ENCODE data around the gene TPPP.
"Not testable (repeated sequence)": the region's sequence is repeated elsewhere in the genome, so short reads cannot be mapped to it uniquely, and the experiment has no call there.

Gene TPPP

DNA sequence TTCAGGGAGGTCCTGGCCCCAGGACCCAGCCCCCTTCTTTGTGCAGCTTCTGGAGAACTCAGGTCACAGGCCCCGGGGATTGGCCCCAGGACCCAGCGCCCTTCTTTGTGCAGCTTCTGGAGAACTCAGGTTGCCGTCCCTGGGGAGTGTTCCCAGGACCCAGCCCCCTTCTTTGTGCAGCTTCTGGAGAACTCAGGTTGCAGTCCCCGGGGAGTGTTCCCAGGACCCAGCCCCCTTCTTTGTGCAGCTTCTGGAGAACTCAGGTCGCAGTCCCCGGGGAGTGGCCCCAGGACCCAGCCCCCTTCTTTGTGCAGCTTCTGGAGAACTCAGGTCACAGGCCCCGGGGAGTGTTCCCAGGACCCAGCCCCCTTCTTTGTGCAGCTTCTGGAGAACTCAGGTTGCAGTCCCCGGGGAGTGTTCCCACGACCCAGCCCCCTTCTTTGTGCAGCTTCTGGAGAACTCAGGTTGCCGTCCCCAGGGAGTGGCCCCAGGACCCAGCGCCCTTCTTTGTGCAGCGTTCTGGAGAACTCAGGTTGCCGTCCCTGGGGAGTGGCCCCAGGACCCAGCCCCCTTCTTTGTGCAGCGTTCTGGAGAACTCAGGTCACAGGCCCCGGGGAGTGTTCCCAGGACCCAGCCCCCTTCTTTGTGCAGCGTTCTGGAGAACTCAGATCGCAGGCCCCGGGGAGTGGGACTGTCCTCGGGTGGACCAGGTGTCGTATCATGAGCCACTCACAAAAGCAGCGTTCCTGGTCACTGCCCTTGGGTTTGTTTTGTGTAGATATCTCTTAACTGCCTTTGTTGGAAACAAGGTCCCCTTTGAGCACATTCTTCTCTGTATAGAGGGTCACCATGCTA, 64.6 kb downstream of the TPPP start:
- in situ Hi-C loops (cut with HindIII; ENCODE audit: low sequenced_read_pairs) = not testable (repeated sequence)

DNA sequence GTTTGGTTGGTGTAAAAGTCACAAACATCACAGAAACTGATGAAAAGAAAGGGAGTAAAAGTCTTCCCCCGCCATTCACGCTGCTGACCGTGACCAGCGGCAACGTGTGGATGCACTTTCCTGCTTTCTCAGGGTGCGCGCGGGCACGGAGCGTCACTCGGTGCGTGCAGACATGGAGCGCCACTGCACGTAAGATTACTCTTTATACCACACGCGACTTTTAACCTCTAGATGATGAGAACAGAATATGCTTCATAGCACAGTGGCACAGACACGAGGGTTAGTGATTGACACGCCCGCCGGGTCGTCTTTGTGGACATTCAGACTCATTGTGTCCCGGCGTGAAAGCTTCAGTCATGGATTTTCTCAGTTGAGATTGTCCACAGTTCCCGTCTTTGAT, 65.3 kb downstream of the TPPP start:
- in situ Hi-C loops (cut with HindIII; ENCODE audit: low sequenced_read_pairs) = no loop called here

DNA sequence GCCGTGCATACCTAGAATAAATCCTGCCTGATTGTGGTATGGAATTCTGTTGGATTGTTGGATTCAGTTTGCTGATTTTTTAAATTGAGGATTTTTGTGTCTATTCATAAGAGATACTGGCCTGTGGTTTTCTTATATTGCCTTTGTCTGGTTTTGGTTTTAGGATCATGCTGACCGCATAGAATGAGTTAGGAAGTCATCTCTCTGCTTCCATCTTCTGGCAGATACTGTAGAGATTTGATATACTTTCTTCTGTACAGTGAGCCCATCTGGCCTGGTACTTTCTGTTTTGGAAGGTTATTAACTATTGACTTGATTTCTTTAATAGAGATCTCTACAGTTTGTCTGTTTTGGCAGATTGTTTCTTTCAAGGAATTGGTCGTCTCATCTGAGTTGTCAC, 66.3 kb downstream of the TPPP start:
- in situ Hi-C loops (cut with HindIII; ENCODE audit: low sequenced_read_pairs) = no loop called here

DNA sequence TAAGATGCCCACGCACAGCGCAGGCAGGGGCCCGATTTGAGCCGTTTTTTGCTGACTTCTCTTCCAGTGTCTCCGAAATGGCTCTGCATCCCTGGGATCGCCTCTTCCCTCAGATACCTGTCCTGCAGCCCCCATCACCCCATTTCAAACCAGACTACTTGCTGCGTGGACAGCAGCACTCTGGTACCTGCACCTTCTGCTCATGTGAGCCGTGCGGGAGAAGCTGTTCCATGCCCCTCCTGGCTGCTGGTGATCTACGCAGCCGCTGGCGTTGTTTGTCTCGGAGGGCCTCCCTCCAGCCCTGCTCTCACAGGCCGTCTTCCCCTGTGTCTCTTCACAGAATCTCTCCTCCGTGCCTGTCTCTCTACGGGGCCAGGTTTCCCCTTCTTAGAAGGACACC, 67.6 kb downstream of the TPPP start:
- in situ Hi-C loops (cut with HindIII; ENCODE audit: low sequenced_read_pairs) = no loop called here

DNA sequence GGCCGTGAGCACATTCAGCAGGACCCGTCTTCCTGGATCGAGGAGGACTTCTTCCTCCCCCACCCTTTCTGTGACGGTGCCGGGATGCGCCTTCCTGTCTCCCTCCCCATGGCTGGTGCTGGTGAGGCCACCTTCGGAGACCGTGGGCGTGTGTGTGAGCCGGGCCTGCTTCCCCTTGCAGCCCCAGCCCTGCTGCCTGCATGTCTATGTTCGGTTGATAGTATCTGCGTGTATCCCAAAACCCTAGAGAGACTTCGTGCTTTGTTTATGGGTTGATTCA, 68.3 kb downstream of the TPPP start:
- in situ Hi-C loops (cut with HindIII; ENCODE audit: low sequenced_read_pairs) = no loop called here

DNA sequence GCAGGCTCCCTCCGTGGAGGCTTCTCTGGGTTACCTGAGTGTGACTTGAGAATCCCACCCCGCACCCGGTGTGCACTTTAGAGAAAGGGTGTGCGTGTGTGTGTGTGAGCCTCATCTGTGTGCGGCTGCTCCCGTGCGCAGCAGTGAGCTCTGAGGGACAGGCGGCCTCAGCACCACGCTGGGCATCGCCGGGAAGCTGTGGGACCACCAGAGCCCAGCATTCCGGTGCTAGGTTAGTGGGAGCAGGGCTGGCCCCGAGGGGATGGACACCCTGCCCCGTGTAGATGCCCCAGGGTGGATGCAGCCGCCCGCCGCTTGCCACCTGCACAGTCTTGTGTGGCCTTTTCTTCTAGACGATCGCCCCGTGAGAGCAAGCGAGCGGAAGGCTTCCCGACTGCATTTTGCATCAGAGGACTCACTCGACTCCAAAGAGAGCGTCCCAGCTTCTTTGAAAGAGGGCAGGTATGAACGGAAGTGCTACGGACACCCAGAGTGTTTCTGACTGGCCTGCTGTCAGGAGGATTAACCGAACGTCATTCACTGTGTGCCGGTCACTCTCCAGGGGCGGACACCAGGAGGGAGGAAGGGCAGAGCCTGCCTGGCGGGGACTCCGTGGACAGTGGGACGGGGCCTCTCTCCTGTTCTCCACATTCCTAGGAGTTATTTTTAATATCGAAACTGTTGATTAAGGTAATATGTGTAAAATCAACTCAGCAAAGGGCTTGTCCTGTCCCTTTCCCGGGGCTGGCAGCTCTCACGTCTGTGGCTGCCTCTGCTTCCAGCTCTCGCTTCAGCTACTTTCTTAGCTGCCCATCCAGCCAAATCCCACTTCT, 68.8 kb downstream of the TPPP start:
- in situ Hi-C loops (cut with HindIII; ENCODE audit: low sequenced_read_pairs) = no loop called here

DNA sequence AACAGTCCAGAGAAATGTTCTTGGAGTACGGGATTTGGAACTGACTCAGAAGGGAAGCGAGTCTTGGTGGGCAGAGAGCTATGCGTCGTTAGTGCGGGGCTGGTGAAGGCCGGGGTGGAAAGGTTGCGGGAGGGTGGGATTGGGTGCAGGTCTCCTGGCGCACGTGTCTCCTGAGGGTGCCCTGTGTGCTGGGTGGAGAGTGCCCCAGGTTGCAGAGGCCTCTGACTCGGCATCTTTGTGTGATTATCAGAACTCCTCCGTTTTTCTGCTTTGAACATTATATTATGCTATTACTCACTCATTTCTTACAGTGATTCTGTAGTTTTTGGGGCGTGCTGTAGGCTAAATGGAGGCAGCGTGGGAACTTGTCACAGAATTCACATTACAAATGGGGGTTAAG, 69.6 kb downstream of the TPPP start:
- in situ Hi-C loops (cut with HindIII; ENCODE audit: low sequenced_read_pairs) = no loop called here

DNA sequence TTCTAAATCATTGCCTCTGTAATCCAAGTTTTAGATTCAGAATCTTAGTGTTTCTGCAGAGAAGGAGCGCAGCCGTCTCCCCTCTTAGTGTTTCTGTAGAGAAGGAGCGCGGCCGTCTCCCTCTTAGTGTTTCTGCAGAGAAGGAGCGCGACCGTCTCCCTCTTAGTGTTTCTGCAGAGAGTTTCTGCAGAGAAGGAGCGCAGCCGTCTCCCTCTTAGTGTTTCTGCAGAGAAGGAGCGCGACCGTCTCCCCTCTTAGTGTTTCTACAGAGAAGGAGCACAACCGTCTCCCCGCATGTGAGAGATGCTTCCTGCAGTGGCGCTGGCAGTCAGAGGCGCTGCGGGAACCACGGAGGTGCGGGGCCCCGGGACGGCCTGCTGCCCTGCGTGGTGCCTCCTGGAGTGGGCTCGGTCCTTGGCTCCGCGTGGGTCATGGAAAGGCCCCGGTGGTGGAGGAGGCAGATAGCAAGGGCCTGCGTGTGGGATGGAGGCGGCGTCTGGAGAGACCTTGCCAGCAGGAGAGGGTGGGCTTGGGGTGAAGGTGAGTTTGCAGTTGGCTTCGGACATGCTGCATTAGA, 70.1 kb downstream of the TPPP start:
- in situ Hi-C loops (cut with HindIII; ENCODE audit: low sequenced_read_pairs) = no loop called here

DNA sequence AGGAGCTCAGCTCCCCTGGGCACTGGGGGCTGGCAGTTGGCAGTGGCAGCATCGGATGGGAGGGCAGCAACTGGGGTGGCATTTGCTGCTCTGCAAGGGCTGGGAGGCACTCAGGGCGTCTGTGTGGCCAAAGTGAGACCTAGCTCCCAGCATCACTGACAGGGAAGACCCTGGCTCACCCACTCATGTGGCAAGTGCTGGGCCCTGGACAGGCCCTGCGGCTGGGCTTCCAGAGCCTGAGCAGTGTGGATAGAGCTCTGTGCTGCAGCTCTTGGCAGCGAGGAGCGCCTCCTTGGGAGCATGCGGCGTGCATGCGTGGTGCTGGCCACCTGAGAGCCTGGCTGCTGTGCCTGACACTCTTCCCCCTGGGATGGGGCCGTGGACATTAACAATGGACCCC, 70.8 kb downstream of the TPPP start:
- in situ Hi-C loops (cut with HindIII; ENCODE audit: low sequenced_read_pairs) = no loop called here

DNA sequence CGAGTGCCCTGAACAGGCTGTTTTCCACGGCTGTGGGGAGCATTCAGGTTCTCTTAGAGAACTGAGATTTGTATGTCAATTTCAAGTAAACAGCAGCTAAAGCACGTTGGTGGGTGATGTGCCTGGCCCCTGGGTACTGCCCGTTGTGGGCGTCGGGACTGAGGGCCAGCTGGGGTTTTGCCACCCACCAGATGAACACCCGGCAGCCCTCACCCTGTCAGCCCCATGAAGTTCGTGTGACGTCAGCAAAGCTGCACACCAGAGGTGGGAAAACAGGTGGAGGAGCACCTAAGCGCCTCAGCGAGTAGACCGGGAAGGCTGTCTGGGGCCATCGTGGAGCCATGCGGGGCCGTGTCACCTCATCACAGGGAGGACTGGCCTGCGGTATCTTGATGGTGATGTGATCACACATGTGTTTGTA, 71.8 kb downstream of the TPPP start:
- in situ Hi-C loops (cut with HindIII; ENCODE audit: low sequenced_read_pairs) = no loop called here

DNA sequence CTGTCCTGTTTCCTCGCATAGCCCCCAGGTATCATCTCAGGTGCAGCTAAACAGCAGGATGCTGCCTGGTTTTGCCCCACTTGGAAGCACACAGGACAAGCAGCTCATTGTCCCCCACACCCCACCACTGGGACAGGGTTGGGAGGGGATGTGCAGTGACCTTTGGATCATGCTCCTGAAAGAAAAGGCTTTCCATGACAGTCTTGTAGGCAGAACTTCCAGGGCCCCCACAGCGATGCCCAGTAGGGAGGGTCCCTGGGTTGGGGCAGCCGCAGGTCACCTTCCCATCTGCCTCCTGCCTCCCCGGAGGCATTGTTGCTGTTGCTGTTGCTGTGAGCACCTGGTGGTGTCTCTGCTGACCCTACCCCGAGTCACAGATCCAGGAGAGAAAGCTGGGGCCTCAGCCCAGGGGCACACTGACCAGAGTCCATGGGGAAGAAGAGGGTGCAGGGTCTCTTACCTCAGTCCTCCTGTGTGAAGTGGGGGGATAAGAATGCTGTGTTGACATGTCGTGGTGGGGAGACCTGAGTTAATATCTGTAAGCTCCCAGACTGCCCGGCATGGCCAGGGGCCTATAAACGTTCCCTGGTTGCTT, 72.5 kb downstream of the TPPP start:
- in situ Hi-C loops (cut with HindIII; ENCODE audit: low sequenced_read_pairs) = no loop called here

DNA sequence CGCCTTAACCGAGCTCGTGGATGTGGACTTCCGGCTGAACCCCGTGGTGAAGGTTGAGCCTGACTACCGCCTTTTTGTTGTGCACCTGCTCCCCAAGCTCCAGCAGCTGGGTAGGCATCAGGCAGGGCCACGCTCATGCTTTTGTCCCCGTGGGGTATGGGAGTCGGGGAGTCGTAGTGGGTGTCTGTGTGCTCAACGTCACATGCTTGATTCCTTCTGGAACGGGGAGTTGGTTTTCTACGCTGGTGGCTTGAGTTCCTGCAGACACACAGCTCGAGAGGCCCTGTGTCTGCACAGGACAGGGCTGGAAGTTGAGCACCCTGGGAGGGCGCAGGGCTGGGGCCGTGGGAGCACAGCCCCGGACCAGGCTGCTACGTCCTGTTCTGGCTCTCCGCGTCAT, 73.0 kb downstream of the TPPP start:
- in situ Hi-C loops (cut with HindIII; ENCODE audit: low sequenced_read_pairs) = no loop called here

DNA sequence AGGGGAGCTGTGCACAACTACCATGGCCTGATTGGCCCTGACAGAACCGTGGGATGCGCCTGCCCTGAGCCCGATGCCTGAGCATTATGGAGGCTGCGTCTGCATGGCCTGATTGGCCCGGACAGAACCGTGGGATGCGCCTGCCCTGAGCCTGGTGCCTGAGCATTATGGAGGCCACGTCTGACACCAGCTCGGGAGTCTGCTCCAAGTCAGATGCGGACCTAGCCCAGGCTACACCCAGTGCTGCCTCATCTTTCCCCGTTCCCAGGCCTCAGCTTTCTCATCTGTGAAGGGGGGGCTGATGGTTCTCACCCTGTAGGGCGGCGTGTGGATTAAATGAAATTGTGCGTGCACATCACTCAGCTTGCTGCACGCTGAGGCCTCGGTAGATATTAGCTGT, 73.7 kb downstream of the TPPP start:
- in situ Hi-C loops (cut with HindIII; ENCODE audit: low sequenced_read_pairs) = no loop called here

DNA sequence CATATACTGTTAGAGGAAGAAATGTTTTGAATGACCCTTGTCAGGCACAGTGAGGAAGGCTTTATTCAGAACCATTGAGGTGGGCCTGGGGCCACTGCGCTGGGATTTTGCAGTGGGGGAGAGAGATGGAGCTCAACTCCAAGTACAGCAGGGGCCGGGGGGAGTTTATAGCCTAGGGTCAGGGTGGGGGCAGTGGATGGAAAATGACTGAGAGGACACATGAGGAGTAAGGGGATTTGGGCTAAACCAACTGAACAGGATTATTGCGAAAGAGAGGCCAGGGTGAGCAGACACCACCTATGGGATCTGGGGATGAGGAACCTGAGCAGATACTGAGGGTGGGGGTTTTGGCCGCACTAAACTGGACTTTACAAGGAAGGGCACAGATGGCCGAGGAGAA, 74.7 kb downstream of the TPPP start:
- in situ Hi-C loops (cut with HindIII; ENCODE audit: low sequenced_read_pairs) = no loop called here

DNA sequence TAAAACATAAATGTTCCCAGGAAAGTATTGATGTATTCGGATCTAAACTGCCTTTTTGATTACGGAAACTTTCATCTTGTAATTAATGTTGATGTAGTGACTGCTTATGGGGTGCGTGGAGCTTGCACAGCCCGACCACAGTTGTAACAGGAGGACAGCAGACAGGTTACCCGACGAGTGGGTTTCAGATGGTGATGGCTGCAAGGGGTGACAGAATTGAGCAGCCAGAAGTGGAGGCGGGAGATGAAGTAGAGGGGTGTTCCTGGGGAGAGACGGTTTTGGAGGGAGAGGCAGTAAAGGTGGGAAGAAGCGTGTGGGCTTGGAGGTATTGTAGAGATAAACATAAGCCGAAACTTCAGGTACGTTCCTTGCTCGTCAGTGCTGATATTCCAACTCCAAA, 75.3 kb downstream of the TPPP start:
- in situ Hi-C loops (cut with HindIII; ENCODE audit: low sequenced_read_pairs) = no loop called here

DNA sequence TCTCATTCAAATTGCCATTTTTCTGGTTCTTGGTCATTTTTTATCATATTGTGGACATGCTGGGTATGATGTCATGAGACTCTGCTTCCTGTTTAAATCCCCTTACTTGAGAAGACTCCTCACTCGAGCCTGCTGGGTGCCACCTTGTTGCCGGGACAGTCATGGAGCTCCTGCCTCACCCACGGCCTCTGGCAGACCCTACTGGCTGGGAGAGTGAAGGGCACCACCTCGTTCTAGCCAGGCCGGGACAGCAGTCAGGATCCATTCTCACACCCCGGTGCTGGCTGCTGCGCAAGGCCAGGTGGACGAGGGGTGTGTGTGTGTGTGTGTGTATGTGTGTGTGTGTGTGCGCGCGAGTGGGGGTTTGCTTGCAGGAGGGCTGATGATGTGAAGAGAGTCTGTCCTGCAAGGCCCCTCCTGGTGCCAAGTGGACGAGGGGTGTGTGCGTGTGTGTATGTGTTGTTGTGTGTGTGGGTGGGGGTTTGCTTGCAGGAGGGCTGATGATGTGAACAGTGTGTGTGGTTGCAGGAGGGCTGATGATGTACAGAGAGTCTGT, 76.6 kb downstream of the TPPP start:
- in situ Hi-C loops (cut with HindIII; ENCODE audit: low sequenced_read_pairs) = no loop called here

DNA sequence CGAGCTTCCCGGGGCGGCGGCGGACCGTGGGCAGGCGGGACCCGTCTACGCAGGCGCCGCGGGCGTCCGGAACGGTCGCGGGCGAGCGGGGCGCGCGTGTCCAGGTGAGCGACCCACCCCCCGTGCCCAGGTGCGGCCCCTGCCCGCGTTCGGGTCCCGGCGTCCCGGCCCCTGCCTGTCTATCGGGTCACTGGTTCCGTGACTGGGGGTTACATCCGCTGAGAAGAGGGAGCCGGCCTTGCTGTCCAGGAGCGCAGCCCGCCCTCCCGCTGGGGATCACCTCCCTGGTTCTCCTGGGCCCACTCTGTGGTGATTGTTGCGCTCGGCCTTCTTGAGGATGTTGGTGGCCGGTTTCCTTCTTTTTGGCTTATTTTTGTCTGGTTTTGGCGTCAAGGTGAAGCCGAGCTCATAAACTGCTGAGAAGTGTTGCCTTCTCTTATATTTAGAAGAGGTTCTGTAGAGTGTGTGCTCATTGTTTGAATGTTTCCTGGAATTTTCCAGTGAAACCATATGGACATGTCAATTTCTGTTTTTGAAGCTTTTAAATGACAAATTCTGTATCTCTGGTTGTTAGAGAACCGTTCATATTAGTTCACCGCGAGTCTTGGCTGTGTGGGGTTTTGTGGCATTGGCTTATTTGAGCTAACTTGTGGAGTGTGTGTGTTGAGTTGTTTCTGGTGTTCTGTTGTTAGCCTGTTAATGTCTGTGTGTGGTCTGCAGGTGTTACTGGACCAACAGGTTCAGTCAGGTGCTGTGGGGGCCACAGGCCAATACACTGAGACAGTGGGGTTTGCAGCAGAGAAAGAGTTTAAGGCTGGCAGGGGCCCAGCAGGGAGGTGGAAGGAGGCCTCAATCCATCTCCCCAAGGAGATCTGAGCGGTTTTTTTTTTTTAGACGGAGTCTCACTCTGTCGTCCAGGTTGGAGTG, 80.4 kb downstream of the TPPP start:
- in situ Hi-C loops (cut with HindIII; ENCODE audit: low sequenced_read_pairs) = no loop called here

DNA sequence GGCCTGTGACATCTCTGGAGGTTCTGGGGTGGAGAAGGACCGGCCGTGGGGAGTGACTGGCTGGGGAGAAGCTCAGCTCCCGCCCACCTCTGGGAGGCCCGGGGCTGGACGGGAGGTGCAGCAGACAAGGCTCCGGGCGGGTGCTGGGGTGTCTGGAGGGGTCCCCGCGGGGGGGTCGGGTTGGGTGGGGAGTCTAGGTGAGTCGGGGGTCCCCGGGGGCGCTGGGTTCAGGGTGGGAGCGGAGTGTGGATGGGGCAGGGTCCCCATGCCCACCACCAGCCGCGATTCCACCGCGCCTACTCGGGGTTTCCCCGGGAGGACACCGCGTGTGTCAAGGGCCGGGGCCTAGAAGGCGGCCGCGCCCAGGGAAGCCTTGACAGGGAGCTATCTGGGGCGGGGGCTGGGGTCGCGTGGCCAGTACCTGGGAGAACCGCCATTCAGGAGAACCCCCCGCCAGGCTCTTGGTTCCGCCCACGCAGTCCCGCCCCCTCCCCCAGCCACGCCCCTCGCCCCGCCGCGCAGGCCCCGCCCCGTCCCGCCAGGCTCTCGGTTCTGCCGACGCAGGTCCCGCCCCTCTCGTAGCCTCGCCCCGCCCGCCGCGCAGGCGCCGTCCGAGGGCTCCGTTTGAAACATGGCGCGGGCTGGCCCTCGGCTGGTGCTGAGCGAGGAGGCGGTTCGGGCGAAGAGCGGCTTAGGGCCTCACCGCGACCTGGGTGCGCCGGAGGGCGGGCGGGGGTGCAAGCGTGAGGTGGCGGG, 81.2 kb downstream of the TPPP start, which contains the start of gene CEP72:
CEP72 (plus strand) TSS at position 610 of the 756 bp plus-strand sequence; CDS start at position 632, 22 bp downstream.
- in situ Hi-C loops (cut with HindIII; ENCODE audit: low sequenced_read_pairs) = no loop called here
